ENCODE measurements around the gene AGTRAP.

GRCh38 chr1:11793819-11794218 lies 57.9 kb downstream of the AGTRAP start:
- TF ChIP-seq CTCF (IDR thresholded peaks at IDR 0.05; ENCODE audit: poor library complexity) (no peak), EZH2 (IDR thresholded peaks at IDR 0.05; ENCODE audit: borderline replicate concordance) (no peak)

Measured in hepatocyte (in vitro differentiated cells).